22Rv1 (cell line): ENCODE results near the gene ARL15.
"Not testable (repeated sequence)": the region's sequence is repeated elsewhere in the genome, so short reads cannot be mapped to it uniquely, and the experiment has no call there.

ENCODE experiments used
- CTCF ChIP-seq: fragments of 450-650 bp; IDR thresholded peaks from 2 replicates; pipeline ENCODE4 v1.5.1; 2017; ENCODE audit warnings: mild to moderate bottlenecking
- ZFX ChIP-seq: fragments of 450-650 bp; IDR thresholded peaks from 2 replicates; pipeline ENCODE4 v1.6.1; 2017; ENCODE audit warnings: antibody characterized with exemption, borderline replicate concordance

- not testable (repeated sequence) for TF ChIP-seq CTCF, ZFX
Measured at GRCh38 chr5:54353933-54354564, 43.7 kb upstream of the ARL15 start.
